ENCODE measurements around the gene NDST1. TPM values are rescaled to one million over a fixed set of nuclear protein-coding genes. Genes with fewer than 3 reads are reported as not detected.
A peak's percentile ranks its signal among the peaks of the same experiment; 100 is the strongest.

The NDST1 gene
- total and polyA plus RNA-seq, 2 of the 8 experiments (the other 6 are each of a cell fraction or from before 2014, with no cell fraction given) = 27.0 to 72.0 TPM

DNA sequence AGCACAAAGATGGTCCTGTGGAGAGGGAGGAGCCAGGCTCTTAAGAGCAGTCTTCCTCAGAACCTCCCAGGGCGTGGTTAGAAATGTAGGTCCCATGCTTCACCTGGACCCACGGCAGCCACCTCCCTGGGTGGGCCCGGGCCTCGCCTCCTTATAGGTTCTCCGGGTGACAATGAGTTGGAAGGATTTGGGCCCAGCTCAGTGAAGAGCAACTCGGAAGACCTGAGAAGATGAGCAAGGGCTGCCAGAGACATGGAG lies 26.3 kb upstream of the NDST1 start:
- no peaks in the 10 kb centered on the region for H3K27me3 ChIP-seq (replicated peaks in 1 of 4; ENCODE audit: control insufficient read depth in 3 of 4, extremely low read depth in 1 of 4, insufficient read depth in 3 of 4, low read length in 3 of 4)
- H2AFZ ChIP-seq (ENCODE audit: low read length) = no peak overlapping the region
- H3K56ac ChIP-seq (replicated peaks; ENCODE audit: insufficient read length, low read depth, low read length) = no peak overlapping the region
- no peaks in the 10 kb centered on the region for H3K79me2 ChIP-seq (ENCODE audit: control insufficient read depth in 1 of 2, insufficient read depth in 2 of 2, low read length in 2 of 2)
- H3K14ac ChIP-seq (ENCODE audit: insufficient read length) = no peak overlapping the region
- no peak overlapping the region for H3K23ac ChIP-seq (ENCODE audit: insufficient read length)
- H2BK5ac ChIP-seq (ENCODE audit: low read depth, low read length) = no peak overlapping the region
- no peak overlapping the region for H3K9ac ChIP-seq (replicated peaks in 1 of 4; ENCODE audit: extremely low read depth in 1 of 4, low read depth in 3 of 4, low read length in 3 of 4)
- no peak overlapping the region for H4K5ac ChIP-seq (ENCODE audit: insufficient read length, low read depth, low read length)
- WGBS, 2 experiments (ENCODE audit: extremely low coverage in 1 of 2, insufficient coverage in 1 of 2, insufficient read length in 1 of 2, insufficient replicate concordance in 2 of 2, low coverage in 1 of 2, low lambda C conversion rate in 2 of 2, missing lambda C conversion rate in 1 of 2) = 90% methylated on average over 6 of the region's 6 CpGs; no CpG with 5 or more reads in 1 of the 2 experiments
- peaks cover 0 to 17% (median 11%) of the 10 kb centered on the region in 4 experiments; a peak in 5 of 7 replicates for H3K4me1 ChIP-seq (replicated peaks in 1 of 4; ENCODE audit: control insufficient read depth in 3 of 4, insufficient read depth in 4 of 4, low read length in 3 of 4)
- no peak overlapping the region for H3K4me3 ChIP-seq (ENCODE audit: extremely low read depth in 1 of 4, insufficient read depth in 2 of 4, low read depth in 3 of 4, low read length in 4 of 4)
- H3K36me3 ChIP-seq (ENCODE audit: control insufficient read depth in 2 of 4, insufficient read depth in 4 of 4, low read length in 3 of 4) = no peaks in the 10 kb centered on the region
- no peaks in the 10 kb centered on the region; the same call in 1 of the 2 replicates for H3K79me1 ChIP-seq (ENCODE audit: low read depth, low read length)
- 0 out of 2 replicates have a peak overlapping the region, but pooled peaks have one; percentile 53 for H2BK12ac ChIP-seq (ENCODE audit: low read depth, low read length)
- ChIA-PET CTCF (ENCODE audit: partially characterized antibody) (interaction anchor here (1.2 to 30.8 kb wide), 7 partner anchors 8 to 111 kb away, joined by 3 to 571 read pairs (median 7); partner anchors contain the start of gene NDST1), POLR2A (ENCODE audit: partially characterized antibody) (interaction anchor here (0.9 to 12.0 kb wide), 9 partner anchors 8 to 36 kb away, joined by 3 to 122 read pairs (median 5); partner anchors contain the start of gene RPS14)
- H4K91ac ChIP-seq (replicated peaks; ENCODE audit: insufficient read length, low read length) = no peak overlapping the region
- no peaks in the 10 kb centered on the region for H3K9me3 ChIP-seq (ENCODE audit: insufficient read depth in 2 of 2, low read depth in 1 of 2, low read length in 1 of 2)
- TF ChIP-seq TAF7 (optimal IDR thresholded peaks at IDR 0.05; ENCODE audit: borderline replicate concordance, low read depth, low read length) (no peak), TAF1 (IDR thresholded peaks at IDR 0.05; ENCODE audit: low read depth, low read length) (no peak), CREB1 (IDR thresholded peaks at IDR 0.05) (no peak), BCL11A (IDR thresholded peaks at IDR 0.05; ENCODE audit: low read depth in 2 of 2, low read length in 2 of 2) (no peak), SUZ12 (IDR thresholded peaks at IDR 0.05; ENCODE audit: low read length) (no peak), TBP (IDR thresholded peaks at IDR 0.05; ENCODE audit: low read depth, low read length) (no peak), RFX5 (IDR thresholded peaks at IDR 0.05; ENCODE audit: borderline replicate concordance, low read depth, low read length) (no peak), SP1 (IDR thresholded peaks at IDR 0.05; ENCODE audit: low read depth, low read length) (no peak), TCF12 (IDR thresholded peaks at IDR 0.05; ENCODE audit: low read depth, low read length) (no peak), BRCA1 (IDR thresholded peaks at IDR 0.05; ENCODE audit: low read depth, low read length) (no peak)
- TF ChIP-seq, protein P1, sequence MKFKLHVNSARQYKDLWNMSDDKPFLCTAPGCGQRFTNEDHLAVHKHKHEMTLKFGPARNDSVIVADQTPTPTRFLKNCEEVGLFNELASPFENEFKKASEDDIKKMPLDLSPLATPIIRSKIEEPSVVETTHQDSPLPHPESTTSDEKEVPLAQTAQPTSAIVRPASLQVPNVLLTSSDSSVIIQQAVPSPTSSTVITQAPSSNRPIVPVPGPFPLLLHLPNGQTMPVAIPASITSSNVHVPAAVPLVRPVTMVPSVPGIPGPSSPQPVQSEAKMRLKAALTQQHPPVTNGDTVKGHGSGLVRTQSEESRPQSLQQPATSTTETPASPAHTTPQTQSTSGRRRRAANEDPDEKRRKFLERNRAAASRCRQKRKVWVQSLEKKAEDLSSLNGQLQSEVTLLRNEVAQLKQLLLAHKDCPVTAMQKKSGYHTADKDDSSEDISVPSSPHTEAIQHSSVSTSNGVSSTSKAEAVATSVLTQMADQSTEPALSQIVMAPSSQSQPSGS (IDR thresholded peaks at IDR 0.05; ENCODE audit: low read length) = no peak
- TF ChIP-seq, protein P2, sequence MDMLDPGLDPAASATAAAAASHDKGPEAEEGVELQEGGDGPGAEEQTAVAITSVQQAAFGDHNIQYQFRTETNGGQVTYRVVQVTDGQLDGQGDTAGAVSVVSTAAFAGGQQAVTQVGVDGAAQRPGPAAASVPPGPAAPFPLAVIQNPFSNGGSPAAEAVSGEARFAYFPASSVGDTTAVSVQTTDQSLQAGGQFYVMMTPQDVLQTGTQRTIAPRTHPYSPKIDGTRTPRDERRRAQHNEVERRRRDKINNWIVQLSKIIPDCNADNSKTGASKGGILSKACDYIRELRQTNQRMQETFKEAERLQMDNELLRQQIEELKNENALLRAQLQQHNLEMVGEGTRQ (IDR thresholded peaks at IDR 0.05; ENCODE audit: low read length) = no peak
- H2BK120ac ChIP-seq (replicated peaks; ENCODE audit: low read depth, low read length) = no peak overlapping the region
- no peak overlapping the region for H3K4ac ChIP-seq (replicated peaks; ENCODE audit: insufficient read length, low read depth, low read length)
- H3K18ac ChIP-seq (ENCODE audit: extremely low read depth, low read length) = no peak overlapping the region
- H2AK5ac ChIP-seq (ENCODE audit: low read depth, low read length) = no peak overlapping the region
- H3K27ac ChIP-seq (ENCODE audit: low read depth, low read length) = no peak overlapping the region
- no peaks in the 10 kb centered on the region for H4K20me1 ChIP-seq (replicated peaks in 1 of 2; ENCODE audit: control insufficient read depth in 1 of 2, insufficient read depth in 2 of 2, low read length in 2 of 2)
- FAIRE-seq = no peak
- H4K8ac ChIP-seq (ENCODE audit: extremely low read depth, insufficient read depth, low read length) = no peak overlapping the region
- no peak overlapping the region for H3K4me2 ChIP-seq (ENCODE audit: insufficient read depth in 1 of 2, low read depth in 2 of 2, low read length in 2 of 2)
- DNase-seq (ENCODE audit: low read depth in 1 of 2, low spot score in 2 of 2) = no peak
- H2BK15ac ChIP-seq (ENCODE audit: low read length) = peak overlapping the region; percentile 75; the same call in 1 of the 2 replicates
- 0 out of 2 replicates have a peak overlapping the region, but pooled peaks have one; percentile 23 for H2BK20ac ChIP-seq (ENCODE audit: low read length)
- H3K23me2 ChIP-seq (ENCODE audit: low read depth, low read length) = peaks cover 3% of the 10 kb centered on the region; the same call in 1 of the 2 replicates
